ENCODE data around the gene CNTNAP2.
A peak's percentile ranks its signal among the peaks of the same experiment; 100 is the strongest.

The CNTNAP2 gene

DNA sequence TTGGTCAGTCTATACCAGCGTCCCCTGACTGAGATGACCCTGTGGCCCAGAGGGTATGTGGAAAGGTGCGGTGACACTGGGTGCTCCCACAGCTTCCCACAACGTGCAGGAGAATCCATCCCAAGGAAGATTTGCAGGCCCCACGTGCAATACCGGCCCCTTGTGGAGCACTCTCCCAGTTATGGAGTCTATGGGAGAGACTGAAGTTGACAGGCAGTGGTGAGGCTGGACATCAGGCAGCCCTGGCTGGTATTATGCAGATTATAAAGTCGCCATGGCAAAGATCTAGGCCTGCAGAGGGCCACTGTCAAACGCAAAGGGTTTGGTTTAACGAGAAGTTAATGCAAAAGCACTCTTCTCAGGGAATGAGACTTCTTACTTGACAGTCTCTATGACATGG is 2039.2 kb downstream of the CNTNAP2 start:
- peaks cover 1% of the 10 kb centered on the region for H3K9me3 ChIP-seq (ENCODE audit: insufficient read depth, low read depth, low read length)
- H2BK5ac ChIP-seq (ENCODE audit: low read depth, low read length, poor library complexity) = no peak overlapping the region
- no peak for DNase-seq
- H2AFZ ChIP-seq (ENCODE audit: insufficient read depth, low read length, poor library complexity) = no peak overlapping the region
- no peak overlapping the region for H3K18ac ChIP-seq (ENCODE audit: low read length)
- no peak overlapping the region for H2BK120ac ChIP-seq (ENCODE audit: insufficient read depth, low read length, poor library complexity)
- no peaks in the 10 kb centered on the region for H3K79me2 ChIP-seq (ENCODE audit: control insufficient read depth, insufficient read depth, low read length, poor library complexity)
- H3K36me3 ChIP-seq (ENCODE audit: control insufficient read depth in 1 of 2, insufficient read depth in 2 of 2, low read length in 2 of 2) = no peaks in the 10 kb centered on the region
- H4K12ac ChIP-seq (ENCODE audit: low read depth, low read length) = no peak overlapping the region
- peaks cover 2% of the 10 kb centered on the region for H3K79me1 ChIP-seq (ENCODE audit: low read length)
- no peak overlapping the region for H2BK12ac ChIP-seq (ENCODE audit: low read length)
- no peak overlapping the region for H4K91ac ChIP-seq (ENCODE audit: low read depth, low read length)
- H3K4me1 ChIP-seq (ENCODE audit: control insufficient read depth in 1 of 2, insufficient read depth in 2 of 2, low read length in 2 of 2) = peaks cover 0 to 3% of the 10 kb centered on the region in 2 experiments
- H3K23ac ChIP-seq (ENCODE audit: low read length) = no peak overlapping the region
- H2AK5ac ChIP-seq (ENCODE audit: low read length) = no peak overlapping the region
- no peak overlapping the region for H3K27ac ChIP-seq (ENCODE audit: low read depth, low read length)
- H3K4ac ChIP-seq (ENCODE audit: low read depth, low read length) = no peak overlapping the region
- peak overlapping the region; percentile 48 for H3K4me3 ChIP-seq (ENCODE audit: low read depth, low read length)
- no CpG with 5 or more reads among the region's 8 CpGs for WGBS (ENCODE audit: extremely low coverage, insufficient coverage, insufficient read length)
- no peak overlapping the region for H3K4me2 ChIP-seq (ENCODE audit: low read length)
- H4K8ac ChIP-seq (ENCODE audit: low read depth, low read length) = no peak overlapping the region
- H3K9ac ChIP-seq (ENCODE audit: low read length) = peak overlapping the region; percentile 42
- no peaks in the 10 kb centered on the region for H3K27me3 ChIP-seq (ENCODE audit: insufficient read depth, low read length)
- no peak overlapping the region for H3K14ac ChIP-seq (ENCODE audit: low read length)

- Histone ChIP-seq H2BK5ac (ENCODE audit: low read depth, low read length, poor library complexity) (no peak overlapping the region), H4K8ac (ENCODE audit: low read depth, low read length) (no peak overlapping the region), H3K14ac (ENCODE audit: low read length) (no peak overlapping the region), H3K9ac (ENCODE audit: low read length) (no peak overlapping the region), H3K4me2 (ENCODE audit: low read length) (no peak overlapping the region), H4K91ac (ENCODE audit: low read depth, low read length) (no peak overlapping the region), H3K18ac (ENCODE audit: low read length) (no peak overlapping the region), H3K4me3 (ENCODE audit: low read depth, low read length) (no peak overlapping the region), H3K23ac (ENCODE audit: low read length) (no peak overlapping the region), H3K27me3 (ENCODE audit: insufficient read depth, low read length) (no peaks in the 10 kb centered on the region), H2BK12ac (ENCODE audit: low read length) (no peak overlapping the region), H3K4me1 (ENCODE audit: control insufficient read depth in 1 of 2, insufficient read depth in 2 of 2, low read length in 2 of 2) (peaks cover 0 to 3% of the 10 kb centered on the region in 2 experiments), H2AFZ (ENCODE audit: insufficient read depth, low read length, poor library complexity) (no peak overlapping the region), H3K79me2 (ENCODE audit: control insufficient read depth, insufficient read depth, low read length, poor library complexity) (no peaks in the 10 kb centered on the region), H3K79me1 (ENCODE audit: low read length) (peaks cover 2% of the 10 kb centered on the region), H3K9me3 (ENCODE audit: insufficient read depth, low read depth, low read length) (peaks cover 1% of the 10 kb centered on the region), H2AK5ac (ENCODE audit: low read length) (no peak overlapping the region), H3K27ac (ENCODE audit: low read depth, low read length) (no peak overlapping the region), H2BK120ac (ENCODE audit: insufficient read depth, low read length, poor library complexity) (no peak overlapping the region), H3K4ac (ENCODE audit: low read depth, low read length) (no peak overlapping the region), H3K36me3 (ENCODE audit: control insufficient read depth in 1 of 2, insufficient read depth in 2 of 2, low read length in 2 of 2) (no peaks in the 10 kb centered on the region), H4K12ac (ENCODE audit: low read depth, low read length) (no peak overlapping the region)
- WGBS (ENCODE audit: extremely low coverage, insufficient coverage, insufficient read length) = no CpG with 5 or more reads among the region's 6 CpGs
- DNase-seq = no peak
Measured at GRCh38 chr7:148156233-148156632, 2039.6 kb downstream of the CNTNAP2 start.

- Histone ChIP-seq H3K79me1 (ENCODE audit: low read length) (peaks cover 2% of the 10 kb centered on the region), H3K27me3 (ENCODE audit: insufficient read depth, low read length) (no peaks in the 10 kb centered on the region), H2BK12ac (ENCODE audit: low read length) (no peak overlapping the region), H3K4ac (ENCODE audit: low read depth, low read length) (no peak overlapping the region), H3K4me3 (ENCODE audit: low read depth, low read length) (no peak overlapping the region), H3K4me1 (ENCODE audit: control insufficient read depth in 1 of 2, insufficient read depth in 2 of 2, low read length in 2 of 2) (peaks cover 0 to 3% of the 10 kb centered on the region in 2 experiments), H3K27ac (ENCODE audit: low read depth, low read length) (no peak overlapping the region), H3K23ac (ENCODE audit: low read length) (no peak overlapping the region), H4K91ac (ENCODE audit: low read depth, low read length) (no peak overlapping the region), H3K9me3 (ENCODE audit: insufficient read depth, low read depth, low read length) (no peaks in the 10 kb centered on the region), H3K4me2 (ENCODE audit: low read length) (no peak overlapping the region), H3K18ac (ENCODE audit: low read length) (no peak overlapping the region), H3K9ac (ENCODE audit: low read length) (no peak overlapping the region), H4K8ac (ENCODE audit: low read depth, low read length) (no peak overlapping the region), H4K12ac (ENCODE audit: low read depth, low read length) (no peak overlapping the region), H2AK5ac (ENCODE audit: low read length) (no peak overlapping the region), H3K14ac (ENCODE audit: low read length) (no peak overlapping the region), H2AFZ (ENCODE audit: insufficient read depth, low read length, poor library complexity) (no peak overlapping the region), H3K79me2 (ENCODE audit: control insufficient read depth, insufficient read depth, low read length, poor library complexity) (no peaks in the 10 kb centered on the region), H2BK120ac (ENCODE audit: insufficient read depth, low read length, poor library complexity) (no peak overlapping the region), H2BK5ac (ENCODE audit: low read depth, low read length, poor library complexity) (no peak overlapping the region), H3K36me3 (ENCODE audit: control insufficient read depth in 1 of 2, insufficient read depth in 2 of 2, low read length in 2 of 2) (no peaks in the 10 kb centered on the region)
- WGBS (ENCODE audit: extremely low coverage, insufficient coverage, insufficient read length) = no CpG with 5 or more reads among the region's 4 CpGs
- DNase-seq = no peak
Measured at GRCh38 chr7:148159331-148159730, 2042.7 kb downstream of the CNTNAP2 start.

GRCh38 chr7:148161776-148162175 is 2045.2 kb downstream of the CNTNAP2 start:
- Histone ChIP-seq H3K27ac (ENCODE audit: low read depth, low read length) (no peak overlapping the region), H3K79me2 (ENCODE audit: control insufficient read depth, insufficient read depth, low read length, poor library complexity) (no peaks in the 10 kb centered on the region), H2AK5ac (ENCODE audit: low read length) (no peak overlapping the region), H3K4ac (ENCODE audit: low read depth, low read length) (no peak overlapping the region), H4K12ac (ENCODE audit: low read depth, low read length) (no peak overlapping the region), H3K14ac (ENCODE audit: low read length) (no peak overlapping the region), H3K27me3 (ENCODE audit: insufficient read depth, low read length) (no peaks in the 10 kb centered on the region), H3K9ac (ENCODE audit: low read length) (no peak overlapping the region), H3K4me2 (ENCODE audit: low read length) (no peak overlapping the region), H3K79me1 (ENCODE audit: low read length) (no peaks in the 10 kb centered on the region), H2AFZ (ENCODE audit: insufficient read depth, low read length, poor library complexity) (no peak overlapping the region), H3K4me3 (ENCODE audit: low read depth, low read length) (no peak overlapping the region), H3K36me3 (ENCODE audit: control insufficient read depth in 1 of 2, insufficient read depth in 2 of 2, low read length in 2 of 2) (no peaks in the 10 kb centered on the region), H2BK5ac (ENCODE audit: low read depth, low read length, poor library complexity) (no peak overlapping the region), H4K91ac (ENCODE audit: low read depth, low read length) (no peak overlapping the region), H2BK12ac (ENCODE audit: low read length) (no peak overlapping the region), H3K18ac (ENCODE audit: low read length) (no peak overlapping the region), H2BK120ac (ENCODE audit: insufficient read depth, low read length, poor library complexity) (no peak overlapping the region), H4K8ac (ENCODE audit: low read depth, low read length) (no peak overlapping the region), H3K23ac (ENCODE audit: low read length) (no peak overlapping the region), H3K9me3 (ENCODE audit: insufficient read depth, low read depth, low read length) (no peaks in the 10 kb centered on the region), H3K4me1 (ENCODE audit: control insufficient read depth in 1 of 2, insufficient read depth in 2 of 2, low read length in 2 of 2) (no peaks in the 10 kb centered on the region)
- no CpG with 5 or more reads among the region's 4 CpGs for WGBS (ENCODE audit: extremely low coverage, insufficient coverage, insufficient read length)
- no peak for DNase-seq
